ENCODE results near the gene TRAPPC3L. TPM values are rescaled to one million over a fixed set of nuclear protein-coding genes. Genes with fewer than 3 reads are reported as not detected.
A peak's percentile ranks its signal among the peaks of the same experiment; 100 is the strongest.

The TRAPPC3L gene
- total and polyA plus RNA-seq, 2 of the 13 experiments (the other 11 are each of a cell fraction or from before 2014, with no cell fraction given): not detected

DNA sequence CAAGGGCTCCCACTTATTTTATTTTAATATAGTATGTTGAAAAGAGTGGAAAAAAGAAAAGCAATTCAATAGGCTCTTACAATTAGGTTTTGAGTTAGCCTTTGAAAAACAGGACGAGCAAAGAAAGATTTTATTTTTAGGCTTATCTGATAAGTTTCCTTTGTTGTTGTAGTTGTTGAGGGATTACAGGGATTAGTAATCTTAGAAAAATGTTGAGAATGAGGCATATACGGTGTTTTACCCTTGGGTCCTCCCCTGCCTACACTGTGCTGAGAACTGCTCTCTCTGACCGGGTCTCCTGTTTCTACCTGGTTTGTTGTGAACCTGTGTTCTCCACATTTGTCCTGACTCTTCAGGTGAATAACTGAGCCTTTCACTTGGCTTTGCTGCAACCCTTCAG is 16.7 kb downstream of the TRAPPC3L start:
- no peak overlapping the region for H2AFZ ChIP-seq (ENCODE audit: low read length)
- intact Hi-C loops (cut with micrococcal nuclease; ENCODE audit: unreplicated experiment) (no loop called here), in situ Hi-C loops (cut with HindIII; ENCODE audit: extremely low pct_ligation_motif_present, low pct_unique_long_range_greater_than_20kb) (no loop called here)
- BruUV-seq (replicated peaks): no TSS peak
- ATAC-seq (peak; percentile 58), DNase-seq (ENCODE audit: low spot score) (peak; percentile 20), FAIRE-seq (no peak)
- H3K79me2 ChIP-seq (ENCODE audit: insufficient read depth, low read length): no peaks in the 10 kb centered on the region
- H3K9me3 ChIP-seq (ENCODE audit: low read length): no peaks in the 10 kb centered on the region
- H3K27ac ChIP-seq (ENCODE audit: extremely low read length, insufficient read depth, low read length): no peak overlapping the region
- WGBS (ENCODE audit: low lambda C conversion rate): 4% methylated on average over 3 of the region's 3 CpGs
- H4K20me1 ChIP-seq (ENCODE audit: insufficient read depth, low read length): no peaks in the 10 kb centered on the region
- no peak overlapping the region for H3K4me2 ChIP-seq (ENCODE audit: low read depth, low read length)
- ChIA-PET POLR2A (no interaction called here), CTCF (ENCODE audit: low intra/inter-chr PET ratio, low total read pairs) (no interaction called here)
- H3K4me3 ChIP-seq (replicated peaks in 1 of 3; ENCODE audit: insufficient read depth in 1 of 3, low read depth in 2 of 3, low read length in 3 of 3): no peak overlapping the region
- H3K9ac ChIP-seq (ENCODE audit: insufficient read depth, low read depth, low read length): no peak overlapping the region
- H3K27me3 ChIP-seq (ENCODE audit: control insufficient read depth in 1 of 2, insufficient read depth in 2 of 2, low read length in 2 of 2): peaks cover 0 to 6% of the 10 kb centered on the region in 2 experiments; a peak in 1 of 5 replicates
- H3K36me3 ChIP-seq (replicated peaks in 1 of 2; ENCODE audit: control insufficient read depth in 1 of 2, insufficient read depth in 2 of 2, low read length in 2 of 2): no peaks in the 10 kb centered on the region
- TF ChIP-seq, protein P1, sequence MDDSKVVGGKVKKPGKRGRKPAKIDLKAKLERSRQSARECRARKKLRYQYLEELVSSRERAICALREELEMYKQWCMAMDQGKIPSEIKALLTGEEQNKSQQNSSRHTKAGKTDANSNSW (CRISPR knock-in tag; IDR thresholded peaks at IDR 0.05; ENCODE audit: borderline replicate concordance): no peak
- no peak for TF ChIP-seq ZNF33A (CRISPR knock-in tag; IDR thresholded peaks at IDR 0.05; ENCODE audit: borderline replicate concordance)
- no peak for TF ChIP-seq GFI1 (CRISPR knock-in tag; IDR thresholded peaks at IDR 0.05; ENCODE audit: borderline replicate concordance)
- no peak for TF ChIP-seq SOX13 (IDR thresholded peaks at IDR 0.05)
- peak in 1 of 2 experiments; percentile 59; a peak in 1 of 4 replicates for TF ChIP-seq SOX13 (CRISPR knock-in tag; conservative IDR thresholded peaks at IDR 0.05 in 1 of 2, IDR thresholded peaks at IDR 0.05 in 1 of 2)
- TF ChIP-seq, protein P2, sequence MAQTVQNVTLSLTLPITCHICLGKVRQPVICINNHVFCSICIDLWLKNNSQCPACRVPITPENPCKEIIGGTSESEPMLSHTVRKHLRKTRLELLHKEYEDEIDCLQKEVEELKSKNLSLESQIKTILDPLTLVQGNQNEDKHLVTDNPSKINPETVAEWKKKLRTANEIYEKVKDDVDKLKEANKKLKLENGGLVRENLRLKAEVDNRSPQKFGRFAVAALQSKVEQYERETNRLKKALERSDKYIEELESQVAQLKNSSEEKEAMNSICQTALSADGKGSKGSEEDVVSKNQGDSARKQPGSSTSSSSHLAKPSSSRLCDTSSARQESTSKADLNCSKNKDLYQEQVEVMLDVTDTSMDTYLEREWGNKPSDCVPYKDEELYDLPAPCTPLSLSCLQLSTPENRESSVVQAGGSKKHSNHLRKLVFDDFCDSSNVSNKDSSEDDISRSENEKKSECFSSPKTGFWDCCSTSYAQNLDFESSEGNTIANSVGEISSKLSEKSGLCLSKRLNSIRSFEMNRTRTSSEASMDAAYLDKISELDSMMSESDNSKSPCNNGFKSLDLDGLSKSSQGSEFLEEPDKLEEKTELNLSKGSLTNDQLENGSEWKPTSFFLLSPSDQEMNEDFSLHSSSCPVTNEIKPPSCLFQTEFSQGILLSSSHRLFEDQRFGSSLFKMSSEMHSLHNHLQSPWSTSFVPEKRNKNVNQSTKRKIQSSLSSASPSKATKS (CRISPR knock-in tag; IDR thresholded peaks at IDR 0.05): no peak
- 0 out of 2 replicates have a peak, but pooled peaks have one; percentile 26 for TF ChIP-seq FOSL1 (CRISPR knock-in tag; IDR thresholded peaks at IDR 0.05; ENCODE audit: borderline replicate concordance)
- TF ChIP-seq ZNF781 (CRISPR knock-in tag; IDR thresholded peaks at IDR 0.05; ENCODE audit: borderline replicate concordance, not compliant biosample characterization): no peak
- H3K4me1 ChIP-seq (ENCODE audit: insufficient read depth, low read length): peaks cover 8% of the 10 kb centered on the region; the same call in 1 of the 2 replicates

Measured in HepG2 (cell line).